Omental fat pad (tissue), 4 donors: ENCODE results near the gene GRID1. TPM values are rescaled to one million over a fixed set of nuclear protein-coding genes. Genes with fewer than 3 reads are reported as not detected.
A peak's percentile ranks its signal among the peaks of the same experiment; 100 is the strongest.

ENCODE experiments used
- ATAC-seq: fragments of 150-250 bp; one replicate; pipeline ENCODE4 v1.9.1; 2016; ENCODE audit warnings: mild to moderate bottlenecking, moderate library complexity; ENCODE audit not compliant: low FRiP score
- DNase-seq: peaks from one replicate; pipeline ENCODE4 v3.0.0-alpha.2; 2019; ENCODE audit warnings: low spot score
- CTCF ChIP-seq, 3 donors: fragments of 450-650 bp; IDR thresholded peaks; one replicate each; pipeline ENCODE4 v1.5.1; 2016 to 2017; ENCODE audit warnings: antibody characterized with exemption in 3 of 3, mild to moderate bottlenecking in 3 of 3, moderate library complexity in 2 of 3
- total RNA-seq, 4 donors: library from RNA; depleted of rRNA; stranded (reverse); fragments of >200 nt; gene quantifications; one replicate each; pipeline ENCODE4 v1.1.0, GENCODE V29; 2016

Gene GRID1
- total RNA-seq, 4 donors from 2014 or later: 1.5 to 3.5 (median 2.4) TPM

- ATAC-seq (no peak), DNase-seq (no peak)
- TF ChIP-seq CTCF (IDR thresholded peaks at IDR 0.05): no peak
Measured at GRCh38 chr10:86325158-86325557, 41.4 kb downstream of the GRID1 start.

GRCh38 chr10:86321568-86321967 is 45.0 kb downstream of the GRID1 start:
- DNase-seq (no peak), ATAC-seq (no peak)
- no peak for TF ChIP-seq CTCF (IDR thresholded peaks at IDR 0.05)

- TF ChIP-seq CTCF (IDR thresholded peaks at IDR 0.05): no peak
- no peak for ATAC-seq
- no peak for DNase-seq
Measured at GRCh38 chr10:86319676-86320075, 46.9 kb downstream of the GRID1 start.

- no peak for DNase-seq
- peak; percentile 21 for ATAC-seq
- TF ChIP-seq CTCF (IDR thresholded peaks at IDR 0.05): no peak
Measured at GRCh38 chr10:86317949-86318725, 48.5 kb downstream of the GRID1 start.

GRCh38 chr10:86316990-86317389 is 49.6 kb downstream of the GRID1 start:
- no peak for TF ChIP-seq CTCF (IDR thresholded peaks at IDR 0.05)
- DNase-seq: no peak
- no peak for ATAC-seq

GRCh38 chr10:86316274-86316835 is 50.2 kb downstream of the GRID1 start:
- no peak for ATAC-seq
- no peak for TF ChIP-seq CTCF (IDR thresholded peaks at IDR 0.05)
- DNase-seq: no peak

- ATAC-seq (no peak), DNase-seq (no peak)
- no peak for TF ChIP-seq CTCF (IDR thresholded peaks at IDR 0.05)
Measured at GRCh38 chr10:86315549-86315942, 51.0 kb downstream of the GRID1 start.
